Breast epithelium (tissue), 4 donors: ENCODE measurements around the gene FBXO3. TPM values are rescaled to one million over a fixed set of nuclear protein-coding genes. Genes with fewer than 3 reads are reported as not detected.

Experiments used
- DNase-seq, 2 donors: peaks; one replicate each; pipeline ENCODE4 v3.0.0-alpha.2; 2019; ENCODE audit warnings: low spot score in 2 of 2
- H3K27ac ChIP-seq, 2 donors: fragments of 200-600 bp; sonication (generic) in 1 of 2; one replicate each; pipeline ENCODE4 v1.5.1; 2016 to 2019; ENCODE audit warnings: mild to moderate bottlenecking in 1 of 2
- H3K27me3 ChIP-seq, 2 donors: fragments of 200-600 bp; sonication (generic) in 1 of 2; one replicate each; pipeline versions ENCODE4 v1.5.1 to v1.6.0; 2017 to 2019; ENCODE audit warnings: control low read depth in 1 of 2, mild to moderate bottlenecking in 1 of 2
- H3K36me3 ChIP-seq: fragments of 200-600 bp; one replicate; pipeline ENCODE4 v1.5.1; 2019
- H3K4me1 ChIP-seq, 2 donors: fragments of 200-600 bp; sonication (generic); one replicate each; pipeline ENCODE4 v1.5.1; 2016 to 2019; ENCODE audit warnings: control low read depth in 1 of 2
- H3K4me3 ChIP-seq, 3 donors: fragments of 200-600 bp; sonication (generic); 1 replicate in 2 of 3; 2 replicates in 1 of 3; pipeline ENCODE4 v1.5.1; 2016 to 2019; ENCODE audit warnings: mild to moderate bottlenecking in 3 of 3, moderate library complexity in 2 of 3
- H3K9me3 ChIP-seq, 2 donors: fragments of 200-600 bp; sonication (generic) in 1 of 2; one replicate each; pipeline ENCODE4 v1.5.1; 2016 to 2019; ENCODE audit warnings: control low read depth in 1 of 2
- POLR2A ChIP-seq: fragments of 450-650 bp; IDR thresholded peaks from one replicate; pipeline ENCODE4 v1.6.1; 2016; ENCODE audit warnings: antibody characterized with exemption, mild to moderate bottlenecking, moderate library complexity
- POLR2AphosphoS5 ChIP-seq, 3 donors: sonication (generic); formaldehyde crosslinking; IDR thresholded peaks; one replicate each; pipeline ENCODE4 v1.6.1; 2017; ENCODE audit warnings: antibody characterized with exemption in 3 of 3
- intact Hi-C: fragments of 100-400 bp; cut with DNase I; formaldehyde crosslinking; loops from one replicate; pipeline ENCODE4 v1.15.1; 2023; ENCODE audit warnings: low total_unique reads
- total RNA-seq, 3 donors: library from RNA; depleted of rRNA; stranded (reverse); fragments of >200 nt; gene quantifications; one replicate each; pipeline ENCODE4 v1.1.0, GENCODE V29; 2016
- TF ChIP-seq, protein P1 (sequence below), 3 donors: fragments of 450-650 bp; IDR thresholded peaks; one replicate each; pipeline ENCODE4 v1.5.1; 2016 to 2017; ENCODE audit warnings: antibody characterized with exemption in 3 of 3, mild to moderate bottlenecking in 3 of 3, moderate library complexity in 3 of 3

FBXO3 gene
- total RNA-seq, 3 donors from 2014 or later: 35.0 to 60.6 (median 46.9) TPM

DNA sequence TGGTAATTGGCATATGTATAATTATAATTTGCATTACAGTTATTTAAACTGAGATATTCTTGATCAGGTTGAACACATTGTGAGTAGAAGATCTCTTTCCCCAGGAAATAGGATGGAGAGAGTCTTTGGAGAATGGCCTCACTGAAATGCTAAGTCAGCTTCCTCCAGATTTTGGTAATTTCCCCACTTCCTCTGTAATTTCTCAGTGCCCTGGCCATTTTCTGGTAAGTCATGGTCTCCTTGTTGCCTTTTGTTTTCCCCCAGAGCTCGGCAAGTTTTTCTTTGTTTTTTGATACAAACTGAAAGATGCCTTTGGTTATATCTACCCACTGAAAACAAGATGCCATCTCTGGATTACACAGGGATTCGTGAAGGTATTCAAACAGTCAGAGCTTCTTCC, 12.8 kb upstream of the FBXO3 start:
- no peaks in the 10 kb centered on the region for H3K36me3 ChIP-seq
- no peak overlapping the region for H3K4me3 ChIP-seq
- H3K27ac ChIP-seq: no peak overlapping the region
- no peak for DNase-seq
- TF ChIP-seq POLR2A (no peak), POLR2AphosphoS5 (IDR thresholded peaks at IDR 0.05) (no peak)
- TF ChIP-seq, protein P1, sequence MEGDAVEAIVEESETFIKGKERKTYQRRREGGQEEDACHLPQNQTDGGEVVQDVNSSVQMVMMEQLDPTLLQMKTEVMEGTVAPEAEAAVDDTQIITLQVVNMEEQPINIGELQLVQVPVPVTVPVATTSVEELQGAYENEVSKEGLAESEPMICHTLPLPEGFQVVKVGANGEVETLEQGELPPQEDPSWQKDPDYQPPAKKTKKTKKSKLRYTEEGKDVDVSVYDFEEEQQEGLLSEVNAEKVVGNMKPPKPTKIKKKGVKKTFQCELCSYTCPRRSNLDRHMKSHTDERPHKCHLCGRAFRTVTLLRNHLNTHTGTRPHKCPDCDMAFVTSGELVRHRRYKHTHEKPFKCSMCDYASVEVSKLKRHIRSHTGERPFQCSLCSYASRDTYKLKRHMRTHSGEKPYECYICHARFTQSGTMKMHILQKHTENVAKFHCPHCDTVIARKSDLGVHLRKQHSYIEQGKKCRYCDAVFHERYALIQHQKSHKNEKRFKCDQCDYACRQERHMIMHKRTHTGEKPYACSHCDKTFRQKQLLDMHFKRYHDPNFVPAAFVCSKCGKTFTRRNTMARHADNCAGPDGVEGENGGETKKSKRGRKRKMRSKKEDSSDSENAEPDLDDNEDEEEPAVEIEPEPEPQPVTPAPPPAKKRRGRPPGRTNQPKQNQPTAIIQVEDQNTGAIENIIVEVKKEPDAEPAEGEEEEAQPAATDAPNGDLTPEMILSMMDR (IDR thresholded peaks at IDR 0.05): no peak
- H3K9me3 ChIP-seq: no peaks in the 10 kb centered on the region
- no peaks in the 10 kb centered on the region for H3K4me1 ChIP-seq
- intact Hi-C loops: no loop called here
- H3K27me3 ChIP-seq: no peaks in the 10 kb centered on the region

DNA sequence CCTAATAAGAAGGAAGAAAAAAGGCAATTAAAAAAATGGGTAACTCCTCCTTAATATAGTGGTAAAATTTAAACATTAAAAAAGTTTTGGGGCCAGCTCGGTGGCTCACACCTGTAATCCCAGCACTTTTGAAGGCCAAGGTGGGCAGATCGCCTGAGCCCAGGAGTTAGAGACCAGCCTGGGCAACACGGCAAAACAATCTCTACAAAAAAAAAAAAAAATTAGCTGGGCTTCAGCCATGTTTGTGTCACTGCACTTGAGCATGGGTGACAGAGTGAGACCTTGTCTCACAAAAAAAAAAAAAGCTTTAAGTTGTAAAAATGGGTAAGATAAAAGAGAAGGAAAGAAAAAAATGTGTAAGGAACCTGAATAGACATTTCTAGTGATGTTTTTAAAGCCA, 11.3 kb upstream of the FBXO3 start:
- Histone ChIP-seq H3K27ac (no peak overlapping the region), H3K36me3 (no peaks in the 10 kb centered on the region), H3K9me3 (no peaks in the 10 kb centered on the region), H3K4me1 (no peaks in the 10 kb centered on the region), H3K4me3 (no peak overlapping the region), H3K27me3 (no peaks in the 10 kb centered on the region)
- DNase-seq: no peak
- intact Hi-C loops: no loop called here
- TF ChIP-seq, protein P1 (IDR thresholded peaks at IDR 0.05): no peak
- TF ChIP-seq POLR2AphosphoS5 (IDR thresholded peaks at IDR 0.05) (no peak), POLR2A (no peak)

DNA sequence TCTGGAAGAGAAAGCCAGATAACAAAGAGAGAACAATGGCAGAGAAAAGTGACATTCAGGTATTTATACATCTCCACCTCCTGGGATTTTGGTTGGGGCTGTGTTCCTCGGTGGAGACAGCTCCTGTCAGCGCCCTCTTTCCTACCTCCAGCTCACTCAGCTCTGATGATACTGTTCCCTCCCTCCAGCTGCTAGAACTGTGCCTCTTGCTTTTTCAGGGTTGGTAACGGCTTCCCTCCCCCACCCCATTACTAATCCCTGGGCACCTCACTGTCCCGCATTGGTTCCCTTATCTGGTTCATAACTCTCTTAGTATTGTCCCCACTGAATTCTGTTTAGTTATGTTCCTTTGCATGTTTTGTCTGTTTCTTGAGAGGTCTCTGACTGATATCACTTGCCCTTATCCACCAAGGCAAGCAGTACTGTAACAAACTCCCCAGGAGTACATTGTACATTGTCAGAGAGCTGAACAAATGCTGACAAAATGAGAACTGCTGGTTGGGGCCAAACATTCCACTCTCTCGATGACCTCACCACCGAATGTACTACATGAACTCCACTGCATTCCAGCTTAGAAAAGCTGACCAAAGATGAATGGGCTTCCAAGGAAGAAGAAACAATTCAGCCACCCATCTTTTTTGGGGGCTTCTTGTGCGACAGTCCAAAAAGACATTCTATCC, 5.7 kb upstream of the FBXO3 start:
- H3K27ac ChIP-seq: no peak overlapping the region
- intact Hi-C loops: no loop called here

DNA sequence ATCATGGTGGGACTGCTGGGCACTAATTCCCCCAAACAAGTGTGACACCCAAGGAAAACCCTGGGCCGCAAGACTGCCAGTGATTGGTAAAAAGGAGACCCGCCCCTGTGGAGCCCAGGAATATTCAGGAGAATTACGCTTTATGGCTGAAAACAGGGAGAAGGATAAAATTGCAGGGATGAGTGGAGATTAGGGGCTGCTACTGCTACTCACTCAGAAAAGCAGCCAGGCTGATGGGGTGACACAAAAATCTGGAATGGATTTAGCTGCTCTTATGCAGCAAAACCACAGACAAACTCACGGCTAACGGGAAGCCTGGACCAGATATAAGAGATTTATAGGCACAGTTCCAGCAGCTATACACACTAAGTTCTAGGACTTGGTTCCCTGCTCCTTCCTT, 4.4 kb upstream of the FBXO3 start:
- Histone ChIP-seq H3K27me3 (no peaks in the 10 kb centered on the region), H3K4me3 (no peak overlapping the region), H3K27ac (no peak overlapping the region), H3K9me3 (no peaks in the 10 kb centered on the region), H3K36me3 (no peaks in the 10 kb centered on the region), H3K4me1 (peaks cover 0 to 5% of the 10 kb centered on the region in 2 donors)
- no peak for TF ChIP-seq POLR2A
- TF ChIP-seq, protein P1 (IDR thresholded peaks at IDR 0.05): no peak
- no peak for TF ChIP-seq POLR2AphosphoS5 (IDR thresholded peaks at IDR 0.05)
- no peak for DNase-seq
- intact Hi-C loops: no loop called here

More for the DNA sequence above, 5.7 kb upstream of the FBXO3 start:
- TF ChIP-seq, protein P1 (IDR thresholded peaks at IDR 0.05): no peak
- TF ChIP-seq POLR2AphosphoS5 (IDR thresholded peaks at IDR 0.05) (no peak), POLR2A (no peak)
- Histone ChIP-seq H3K9me3 (no peaks in the 10 kb centered on the region), H3K4me1 (peaks cover 0 to 3% of the 10 kb centered on the region in 2 donors), H3K27me3 (no peaks in the 10 kb centered on the region), H3K4me3 (no peak overlapping the region), H3K36me3 (no peaks in the 10 kb centered on the region)
- DNase-seq: no peak

DNA sequence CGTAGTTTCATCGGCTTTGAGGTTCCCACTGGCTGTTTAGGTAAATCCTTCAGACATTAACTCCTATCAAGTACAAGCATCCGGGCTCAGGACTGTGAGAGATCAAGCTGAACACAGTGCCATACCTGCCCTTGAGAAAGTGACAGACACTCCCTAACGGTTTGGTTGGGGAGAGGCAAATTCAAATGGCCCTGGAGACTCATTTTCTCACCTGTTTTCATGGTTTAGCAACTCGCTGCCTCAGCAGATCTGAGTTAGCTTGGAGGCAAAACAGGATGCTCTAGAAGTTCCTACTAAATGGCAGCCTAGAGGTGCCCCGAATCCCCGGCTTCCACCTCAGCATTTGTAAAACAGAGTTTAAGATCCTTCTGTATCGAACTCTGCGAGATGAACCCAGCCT, 3.6 kb upstream of the FBXO3 start:
- no peak for TF ChIP-seq POLR2AphosphoS5 (IDR thresholded peaks at IDR 0.05)
- no peak for TF ChIP-seq POLR2A
- TF ChIP-seq, protein P1 (IDR thresholded peaks at IDR 0.05): no peak
- H3K4me1 ChIP-seq: peaks cover 5% of the 10 kb centered on the region in 2 donors
- H3K36me3 ChIP-seq: no peaks in the 10 kb centered on the region
- H3K4me3 ChIP-seq: no peak overlapping the region
- DNase-seq: no peak
- intact Hi-C loops: no loop called here
- no peaks in the 10 kb centered on the region for H3K9me3 ChIP-seq
- H3K27me3 ChIP-seq: no peaks in the 10 kb centered on the region
- H3K27ac ChIP-seq: no peak overlapping the region
